Upper lobe of left lung (tissue), 4 donors: ENCODE data around the gene EXOC3.

Source experiments
- EP300 ChIP-seq, 4 donors: sonication (generic); formaldehyde crosslinking; IDR thresholded peaks; one replicate each; pipeline ENCODE4 v1.5.1; 2017; ENCODE audit warnings: antibody characterized with exemption in 4 of 4, control low read depth in 2 of 4
- POLR2A ChIP-seq, 4 donors: fragments of 450-650 bp; IDR thresholded peaks; one replicate each; pipeline ENCODE4 v1.5.1; 2016 to 2017; ENCODE audit warnings: antibody characterized with exemption in 4 of 4, mild to moderate bottlenecking in 2 of 4
- POLR2AphosphoS5 ChIP-seq, 2 donors: sonication (generic); formaldehyde crosslinking; IDR thresholded peaks; one replicate each; pipeline ENCODE4 v1.5.1; 2017; ENCODE audit warnings: antibody characterized with exemption in 2 of 2
- TF ChIP-seq, protein P1 (sequence below), 6 experiments: fragments of 450-650 bp in 4 of 6; fragments of 200-600 bp in 2 of 6; sonication (generic) in 2 of 6; IDR thresholded peaks; one replicate each; pipeline ENCODE4 v1.5.1; 2016 to 2019; ENCODE audit warnings: antibody characterized with exemption in 6 of 6

DNA sequence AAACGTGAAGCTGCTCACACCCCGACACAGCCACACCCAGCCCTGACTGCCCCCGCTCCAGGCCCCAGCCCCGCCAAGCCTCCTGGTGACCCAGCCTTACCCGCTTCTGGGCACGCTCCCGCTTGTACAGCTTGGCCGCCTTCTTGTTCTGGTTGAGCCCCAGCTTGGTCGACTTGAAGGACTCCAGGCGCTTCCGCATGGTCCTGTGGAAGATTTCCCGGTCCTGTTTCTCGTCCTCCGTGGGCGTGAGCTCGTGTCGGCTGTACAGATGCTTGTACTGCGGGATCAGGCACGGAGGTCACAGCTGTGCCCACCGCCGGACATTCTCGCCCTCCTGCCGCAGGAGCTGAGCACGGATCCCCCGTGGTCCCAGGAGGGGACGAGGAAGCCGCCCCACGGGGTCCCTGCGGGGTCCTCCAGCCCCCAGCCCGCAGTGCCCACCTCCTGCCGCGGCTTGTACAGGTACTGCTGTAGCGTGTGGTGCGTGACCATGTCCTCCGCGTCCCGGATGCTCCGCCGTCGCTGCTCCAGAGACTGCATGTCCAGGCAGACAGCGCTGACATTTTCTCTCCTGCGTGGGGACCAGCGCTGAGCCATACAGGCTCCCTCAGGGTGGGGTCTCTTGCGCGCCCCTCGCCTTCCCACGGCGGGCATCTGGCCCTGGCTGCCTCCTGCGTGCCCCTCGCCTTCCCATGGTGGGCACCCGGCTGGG is 33.3 kb downstream of the EXOC3 start:
- no peak for TF ChIP-seq POLR2A (IDR thresholded peaks at IDR 0.05)
- TF ChIP-seq EP300 (IDR thresholded peaks at IDR 0.05), result no peak
- TF ChIP-seq, protein P1, sequence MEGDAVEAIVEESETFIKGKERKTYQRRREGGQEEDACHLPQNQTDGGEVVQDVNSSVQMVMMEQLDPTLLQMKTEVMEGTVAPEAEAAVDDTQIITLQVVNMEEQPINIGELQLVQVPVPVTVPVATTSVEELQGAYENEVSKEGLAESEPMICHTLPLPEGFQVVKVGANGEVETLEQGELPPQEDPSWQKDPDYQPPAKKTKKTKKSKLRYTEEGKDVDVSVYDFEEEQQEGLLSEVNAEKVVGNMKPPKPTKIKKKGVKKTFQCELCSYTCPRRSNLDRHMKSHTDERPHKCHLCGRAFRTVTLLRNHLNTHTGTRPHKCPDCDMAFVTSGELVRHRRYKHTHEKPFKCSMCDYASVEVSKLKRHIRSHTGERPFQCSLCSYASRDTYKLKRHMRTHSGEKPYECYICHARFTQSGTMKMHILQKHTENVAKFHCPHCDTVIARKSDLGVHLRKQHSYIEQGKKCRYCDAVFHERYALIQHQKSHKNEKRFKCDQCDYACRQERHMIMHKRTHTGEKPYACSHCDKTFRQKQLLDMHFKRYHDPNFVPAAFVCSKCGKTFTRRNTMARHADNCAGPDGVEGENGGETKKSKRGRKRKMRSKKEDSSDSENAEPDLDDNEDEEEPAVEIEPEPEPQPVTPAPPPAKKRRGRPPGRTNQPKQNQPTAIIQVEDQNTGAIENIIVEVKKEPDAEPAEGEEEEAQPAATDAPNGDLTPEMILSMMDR (IDR thresholded peaks at IDR 0.05), result no peak
- no peak for TF ChIP-seq POLR2AphosphoS5 (IDR thresholded peaks at IDR 0.05)
